ENCODE results near the gene BACH2. TPM values are rescaled to one million over a fixed set of nuclear protein-coding genes. Genes with fewer than 3 reads are reported as not detected.

BACH2 gene
- total and polyA plus RNA-seq, 2 of the 4 experiments (the other 2 are of a cell fraction) = 1.3 to 1.4 TPM

GRCh38 chr6:90068703-90069523 is 227.7 kb downstream of the BACH2 start:
- Histone ChIP-seq H2AK9ac (replicated peaks; ENCODE audit: low read depth, low read length, poor library complexity) (no peak overlapping the region), H3K4me2 (ENCODE audit: low read depth, low read length) (no peak overlapping the region), H3K79me1 (ENCODE audit: low read depth in 1 of 2, low read length in 2 of 2) (no peaks in the 10 kb centered on the region), H3K36me3 (ENCODE audit: control insufficient read depth, insufficient read depth, low read length) (no peaks in the 10 kb centered on the region), H2BK5ac (ENCODE audit: low read depth, low read length, poor library complexity, severe bottlenecking) (no peak overlapping the region), H4K20me1 (ENCODE audit: insufficient read depth, low read length) (no peaks in the 10 kb centered on the region), H3K9me3 (ENCODE audit: control insufficient read depth, insufficient read depth, low read length) (no peaks in the 10 kb centered on the region), H3K27ac (ENCODE audit: insufficient read depth, low read length) (no peak overlapping the region), H2AFZ (replicated peaks; ENCODE audit: low read length, poor library complexity) (no peak overlapping the region), H3K9me1 (ENCODE audit: insufficient read depth, low read length) (peaks cover 10% of the 10 kb centered on the region; the same call in 1 of the 2 replicates), H4K8ac (ENCODE audit: low read depth in 2 of 2, low read length in 2 of 2) (no peak overlapping the region), H3K27me3 (ENCODE audit: control insufficient read depth, insufficient read depth, low read length) (no peaks in the 10 kb centered on the region), H3K4ac (ENCODE audit: low read depth, low read length) (peak overlapping the region; percentile 35; the same call in 1 of the 2 replicates), H3K56ac (ENCODE audit: extremely low read depth, insufficient read depth, low read length) (no peak overlapping the region), H2BK15ac (ENCODE audit: low read depth, low read length) (peak overlapping the region; percentile 74; the same call in 2 of the 3 replicates), H2BK120ac (ENCODE audit: low read depth, low read length) (peak overlapping the region; percentile 13; the same call in 1 of the 2 replicates), H3K23ac (ENCODE audit: low read depth, low read length) (no peak overlapping the region), H3K4me1 (ENCODE audit: control insufficient read depth, insufficient read depth, low read length) (0 out of 2 replicates have a peak, but pooled peaks cover 3% of the 10 kb centered on the region), H3K14ac (replicated peaks; ENCODE audit: low read depth, low read length) (no peak overlapping the region), H2BK20ac (ENCODE audit: low read depth, low read length) (peak overlapping the region; percentile 22; the same call in 1 of the 2 replicates), H4K91ac (ENCODE audit: insufficient read depth, low read depth, low read length) (no peak overlapping the region), H3K4me3 (ENCODE audit: insufficient read depth, low read depth, low read length) (no peak overlapping the region), H2AK5ac (ENCODE audit: low read depth, low read length) (peak overlapping the region; percentile 57; the same call in 1 of the 2 replicates), H3K18ac (ENCODE audit: low read depth, low read length) (no peak overlapping the region), H3K9ac (ENCODE audit: low read depth, low read length) (no peak overlapping the region), H4K5ac (ENCODE audit: low read depth, low read length) (no peak overlapping the region)
- WGBS, 2 experiments (ENCODE audit: extremely low coverage in 2 of 2, insufficient read length in 1 of 2) = 97% methylated on average over 4 of the region's 12 CpGs; no CpG with 5 or more reads in 1 of the 2 experiments
- TF ChIP-seq CTCF (conservative IDR thresholded peaks at IDR 0.05; ENCODE audit: low read depth, low read length) = no peak
- TF ChIP-seq MXI1 (IDR thresholded peaks at IDR 0.05; ENCODE audit: borderline replicate concordance, low read depth, low read length) = no peak
- TF ChIP-seq CHD1 (IDR thresholded peaks at IDR 0.05; ENCODE audit: low read depth, low read length) = no peak
- no peak for TF ChIP-seq MAZ (IDR thresholded peaks at IDR 0.05; ENCODE audit: borderline replicate concordance, low read depth, low read length)
- no peak for TF ChIP-seq FOS (IDR thresholded peaks at IDR 0.05; ENCODE audit: low read depth, low read length)
- no peak for TF ChIP-seq MAFK (IDR thresholded peaks at IDR 0.05; ENCODE audit: low read depth, low read length)
- no peak for TF ChIP-seq NFE2L2 (IDR thresholded peaks at IDR 0.05; ENCODE audit: low read depth, low read length)
- ATAC-seq (ENCODE audit: low read depth) (no peak), DNase-seq (peak; percentile 35)
- ChIA-PET POLR2A (ENCODE audit: unreplicated experiment) (no interaction called here), CTCF (no interaction called here)
- dilution Hi-C loops (cut with HindIII; ENCODE audit: low sequenced_read_pairs, unreplicated experiment) (no loop called here), in situ Hi-C loops (cut with MboI; ENCODE audit: low sequenced_read_pairs) (no loop called here), intact Hi-C loops (cut with micrococcal nuclease) (no loop called here)
- BruUV-seq (replicated peaks) = no TSS peak
